ENCODE measurements around the gene IL2RG.

- TF ChIP-seq POLR2A (IDR thresholded peaks at IDR 0.05) (no peak), POLR2AphosphoS5 (IDR thresholded peaks at IDR 0.05) (no peak), EP300 (IDR thresholded peaks at IDR 0.05) (no peak)
- TF ChIP-seq, protein P1, sequence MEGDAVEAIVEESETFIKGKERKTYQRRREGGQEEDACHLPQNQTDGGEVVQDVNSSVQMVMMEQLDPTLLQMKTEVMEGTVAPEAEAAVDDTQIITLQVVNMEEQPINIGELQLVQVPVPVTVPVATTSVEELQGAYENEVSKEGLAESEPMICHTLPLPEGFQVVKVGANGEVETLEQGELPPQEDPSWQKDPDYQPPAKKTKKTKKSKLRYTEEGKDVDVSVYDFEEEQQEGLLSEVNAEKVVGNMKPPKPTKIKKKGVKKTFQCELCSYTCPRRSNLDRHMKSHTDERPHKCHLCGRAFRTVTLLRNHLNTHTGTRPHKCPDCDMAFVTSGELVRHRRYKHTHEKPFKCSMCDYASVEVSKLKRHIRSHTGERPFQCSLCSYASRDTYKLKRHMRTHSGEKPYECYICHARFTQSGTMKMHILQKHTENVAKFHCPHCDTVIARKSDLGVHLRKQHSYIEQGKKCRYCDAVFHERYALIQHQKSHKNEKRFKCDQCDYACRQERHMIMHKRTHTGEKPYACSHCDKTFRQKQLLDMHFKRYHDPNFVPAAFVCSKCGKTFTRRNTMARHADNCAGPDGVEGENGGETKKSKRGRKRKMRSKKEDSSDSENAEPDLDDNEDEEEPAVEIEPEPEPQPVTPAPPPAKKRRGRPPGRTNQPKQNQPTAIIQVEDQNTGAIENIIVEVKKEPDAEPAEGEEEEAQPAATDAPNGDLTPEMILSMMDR (IDR thresholded peaks at IDR 0.05), result no peak
These were observed 32.1 kb upstream of the IL2RG start for GRCh38 chrX:71143508-71143907.

All from sigmoid colon (tissue), 4 donors.